Measurements from ENCODE around the gene PANX1.

DNA sequence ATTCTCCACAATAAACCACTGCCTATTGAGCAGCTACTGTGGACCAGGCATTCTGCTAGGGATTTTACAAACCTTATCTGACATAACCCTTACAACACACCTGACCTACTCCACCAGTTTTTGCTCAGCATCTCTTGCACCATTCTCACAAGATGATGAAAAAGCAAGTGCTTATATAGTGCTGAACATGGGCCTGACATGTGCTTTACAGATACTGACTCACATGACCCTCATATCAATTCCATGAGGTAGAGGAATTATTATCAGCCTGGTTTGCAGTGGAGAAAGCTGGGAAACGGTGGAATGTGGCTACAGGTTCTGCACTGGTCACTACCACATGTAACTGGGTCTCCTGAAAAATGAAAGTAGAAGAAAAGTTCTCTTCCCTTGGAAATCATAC, 37.5 kb upstream of the PANX1 start:
- TF ChIP-seq PAX5 (IDR thresholded peaks at IDR 0.05; ENCODE audit: insufficient read depth, low read length, severe bottlenecking) (no peak), POLR2A (IDR thresholded peaks at IDR 0.05; ENCODE audit: low read depth, low read length) (no peak), POLR2AphosphoS5 (IDR thresholded peaks at IDR 0.05; ENCODE audit: low read depth, low read length) (no peak)

Measured in GM12891 (cell line).